Right forelimb (tissue), 1 donor: ENCODE results near the gene HAND1.

Experiments
- DNase-seq: peaks from one replicate; pipeline ENCODE4 v3.0.0-alpha.2; 2018

The HAND1 gene

DNA sequence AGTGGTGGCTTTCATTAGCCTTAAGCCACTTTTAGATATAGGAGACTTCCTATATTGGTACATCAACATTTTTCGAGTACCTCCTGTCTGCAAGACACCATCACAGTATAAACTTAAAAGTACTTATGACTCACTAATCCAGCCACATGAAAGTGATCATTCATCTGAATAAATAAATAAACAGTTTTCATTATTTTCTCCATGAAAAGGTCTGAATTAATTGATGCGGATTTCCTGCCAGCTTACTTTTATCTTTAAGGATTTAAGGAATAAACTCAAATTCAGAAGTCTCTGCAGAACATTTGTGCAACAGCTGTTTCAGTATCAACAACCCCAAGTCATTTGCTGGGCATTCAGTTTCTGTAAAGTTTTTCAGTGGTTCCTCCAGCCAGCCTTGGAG, 28.2 kb downstream of the HAND1 start:
- DNase-seq = no peak

DNA sequence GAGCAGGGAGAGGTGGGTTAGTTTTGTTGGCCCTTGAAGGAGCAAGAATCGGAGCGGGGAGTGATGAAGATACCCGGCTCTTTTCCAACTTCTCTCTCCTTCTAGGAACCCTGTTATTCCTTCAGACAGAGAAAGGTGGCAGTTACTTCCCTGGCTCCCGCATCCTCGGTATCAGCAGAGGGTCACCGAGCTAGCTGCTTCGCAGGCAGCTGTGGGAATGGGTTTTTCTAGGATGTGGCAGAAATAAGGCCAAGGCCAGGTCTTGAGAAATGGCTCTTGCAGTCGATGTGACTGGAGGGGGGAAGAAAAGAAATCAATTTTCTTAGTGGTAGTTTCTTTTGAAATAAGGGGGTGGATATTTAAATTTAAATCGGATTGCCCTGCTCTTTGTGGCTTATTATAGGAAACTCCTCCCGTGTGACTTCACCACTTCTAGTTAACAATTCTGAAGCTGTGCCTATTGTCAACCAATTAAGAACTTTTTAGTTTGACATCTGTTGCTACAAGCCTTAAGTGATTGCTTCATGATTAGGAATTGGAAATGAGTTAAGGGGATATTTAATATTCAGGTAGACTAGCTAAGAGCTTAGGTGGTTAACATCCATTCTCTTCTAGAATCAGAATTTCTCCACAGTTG, 30.8 kb downstream of the HAND1 start:
- no peak for DNase-seq

DNA sequence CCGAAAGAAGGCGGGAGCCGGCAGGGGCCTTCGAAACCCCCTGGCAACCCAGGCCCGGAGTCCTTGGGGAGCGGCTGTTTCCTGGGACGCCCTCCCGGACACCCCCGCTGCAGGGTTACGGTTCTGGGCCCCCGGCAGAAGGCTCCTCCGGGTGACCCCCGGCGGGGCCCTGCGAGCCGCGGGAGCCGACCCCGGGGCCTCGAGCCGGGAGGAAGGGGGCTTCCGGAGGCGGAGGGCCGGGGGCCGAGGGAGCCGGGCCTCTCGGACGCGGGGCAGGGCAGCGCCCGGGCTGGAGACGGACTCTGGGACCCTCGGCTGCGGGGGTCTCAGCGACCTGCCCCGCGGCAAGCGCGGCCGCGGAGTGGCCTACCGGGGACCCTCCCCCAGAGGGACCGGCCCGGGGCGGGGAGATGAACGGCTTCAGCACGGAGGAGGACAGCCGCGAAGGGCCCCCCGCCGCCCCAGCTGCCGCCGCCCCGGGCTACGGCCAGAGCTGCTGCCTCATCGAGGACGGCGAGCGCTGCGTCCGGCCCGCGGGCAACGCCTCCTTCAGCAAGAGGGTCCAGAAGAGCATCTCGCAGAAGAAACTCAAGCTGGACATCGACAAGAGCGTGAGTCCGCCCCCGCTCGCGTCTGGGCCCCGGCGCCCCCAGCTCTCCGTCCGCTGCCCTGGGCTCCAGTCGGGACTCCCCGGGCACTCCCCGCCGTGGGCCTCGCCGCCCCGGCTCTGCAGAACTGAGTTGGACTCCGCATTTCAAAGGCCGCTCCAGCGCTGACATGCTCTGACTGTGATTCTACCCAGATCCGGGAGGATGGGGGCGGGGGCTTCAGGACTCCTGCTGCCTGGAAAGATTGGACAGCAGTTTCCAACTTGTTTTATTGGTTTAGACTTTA, 31.6 kb downstream of the HAND1 start:
- peak; percentile 86 for DNase-seq

DNA sequence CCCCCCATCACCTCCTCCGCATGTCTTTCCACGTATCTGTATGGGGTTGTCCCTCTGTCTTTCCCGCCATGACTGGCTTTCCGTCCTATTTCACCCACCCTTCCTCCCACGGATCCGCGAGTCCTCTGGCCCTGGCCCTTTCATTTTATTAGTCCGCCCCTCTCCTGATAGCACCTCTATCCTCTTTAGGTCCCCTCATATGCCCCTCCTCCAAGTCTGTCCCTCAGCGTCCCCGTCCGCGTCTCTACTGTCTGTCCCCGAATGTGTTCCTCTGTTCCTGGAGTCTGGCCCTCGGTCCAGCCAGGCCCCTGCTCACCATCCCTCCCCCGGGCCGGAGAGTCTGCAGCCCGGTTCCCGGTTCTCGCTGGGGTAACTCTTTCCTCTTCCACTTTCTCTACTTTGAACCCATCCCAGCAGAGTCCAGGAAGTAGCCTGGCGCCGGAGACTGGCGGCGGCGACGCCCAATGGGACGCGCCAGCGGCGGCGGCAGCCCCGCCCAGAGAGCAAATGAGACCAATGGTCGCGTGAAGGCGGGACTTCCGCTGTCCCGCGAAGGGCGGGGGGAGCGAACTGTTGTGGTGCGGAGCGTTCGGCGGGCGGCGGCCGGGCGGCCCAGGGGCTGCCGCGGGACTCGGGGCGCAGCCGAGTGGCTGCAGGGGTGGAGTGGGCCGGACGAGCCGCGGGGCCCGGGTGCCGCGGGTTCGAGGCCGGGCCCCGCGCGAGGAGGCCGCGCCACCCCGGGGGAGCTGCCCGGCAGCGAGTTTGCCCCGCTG, 32.4 kb downstream of the HAND1 start, which contains the start of gene SAP30L:
SAP30L (plus strand) TSS at position 576 of the 773 bp plus-strand sequence. CDS start 608 bp downstream, outside the sequence.
- DNase-seq = peak; percentile 97

DNA sequence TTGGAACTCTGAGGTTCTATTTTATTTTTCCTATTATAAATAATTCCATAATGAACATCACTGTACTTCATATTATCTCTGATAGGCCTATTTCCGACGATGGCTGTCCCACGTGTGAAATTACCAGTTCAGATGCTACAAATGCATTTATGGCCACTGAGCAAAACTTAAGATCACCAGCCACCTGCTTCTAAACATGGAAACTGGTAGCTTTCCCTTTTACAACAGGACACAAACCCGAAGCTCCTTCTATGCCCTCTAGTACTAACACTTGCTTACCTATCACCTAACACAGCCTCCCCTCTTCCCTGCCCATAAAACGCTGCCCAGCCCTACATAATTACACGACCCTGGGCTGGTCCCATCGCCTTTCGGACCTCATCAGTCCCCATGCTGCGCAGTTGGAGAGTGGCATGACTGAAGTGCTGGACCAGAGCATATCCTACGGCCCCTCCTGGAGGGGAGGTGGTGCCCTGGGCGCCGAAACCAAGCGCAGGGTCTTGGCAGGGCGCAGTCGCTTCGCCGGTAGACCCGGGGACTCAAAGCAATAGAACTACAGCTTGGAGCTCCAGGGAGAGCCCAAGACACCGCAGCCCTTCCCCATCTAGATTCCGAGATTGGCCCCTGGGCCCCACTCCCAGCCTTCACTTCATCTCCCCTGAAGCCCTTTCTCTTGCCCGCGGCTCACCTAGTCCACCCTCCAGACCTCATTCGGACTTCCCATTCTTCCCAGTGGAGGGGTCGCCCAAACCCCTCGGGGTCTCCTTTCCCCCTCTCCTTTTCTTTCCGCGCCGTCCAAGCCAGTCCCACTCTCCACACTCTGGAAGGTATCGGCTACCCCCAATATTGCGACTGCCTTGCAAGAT, 33.2 kb downstream of the HAND1 start:
- DNase-seq = no peak

DNA sequence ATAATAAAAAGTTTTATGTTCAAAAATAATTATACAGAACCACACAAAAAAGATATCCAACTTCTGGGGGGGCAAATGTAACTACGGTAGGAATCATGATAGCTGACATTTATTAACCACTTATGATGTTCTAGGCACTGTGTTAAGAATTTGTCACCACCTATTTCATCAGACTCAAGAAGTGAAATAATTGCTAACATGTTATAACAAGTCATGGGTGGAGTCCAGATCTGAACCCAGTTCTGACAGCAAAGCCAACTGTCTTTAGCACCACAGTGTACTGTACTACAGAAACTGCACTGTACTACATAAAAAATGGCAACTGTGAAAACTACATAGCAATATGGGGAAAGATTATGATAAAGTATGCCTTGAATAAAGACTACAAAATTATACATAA, 35.2 kb downstream of the HAND1 start:
- no peak for DNase-seq

DNA sequence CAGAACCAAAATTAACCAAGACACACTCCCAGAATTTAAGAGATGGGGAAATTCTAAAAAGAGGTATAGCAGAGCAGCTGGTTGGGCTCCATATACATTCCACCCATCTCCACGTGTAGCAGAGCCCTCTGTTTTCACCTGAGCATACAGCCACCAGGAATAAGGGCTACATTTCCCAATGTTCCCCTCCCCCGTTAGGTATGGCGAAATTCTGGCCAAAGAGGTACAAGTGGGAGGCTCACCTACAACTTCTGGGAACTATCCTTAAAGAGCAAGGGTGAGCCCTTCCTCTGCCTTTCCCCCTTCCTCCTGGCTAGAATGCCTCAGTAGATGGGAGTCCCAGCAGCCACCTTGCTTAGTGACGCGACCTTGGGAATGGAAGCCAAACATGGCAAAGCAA, 37.5 kb downstream of the HAND1 start:
- DNase-seq = no peak

DNA sequence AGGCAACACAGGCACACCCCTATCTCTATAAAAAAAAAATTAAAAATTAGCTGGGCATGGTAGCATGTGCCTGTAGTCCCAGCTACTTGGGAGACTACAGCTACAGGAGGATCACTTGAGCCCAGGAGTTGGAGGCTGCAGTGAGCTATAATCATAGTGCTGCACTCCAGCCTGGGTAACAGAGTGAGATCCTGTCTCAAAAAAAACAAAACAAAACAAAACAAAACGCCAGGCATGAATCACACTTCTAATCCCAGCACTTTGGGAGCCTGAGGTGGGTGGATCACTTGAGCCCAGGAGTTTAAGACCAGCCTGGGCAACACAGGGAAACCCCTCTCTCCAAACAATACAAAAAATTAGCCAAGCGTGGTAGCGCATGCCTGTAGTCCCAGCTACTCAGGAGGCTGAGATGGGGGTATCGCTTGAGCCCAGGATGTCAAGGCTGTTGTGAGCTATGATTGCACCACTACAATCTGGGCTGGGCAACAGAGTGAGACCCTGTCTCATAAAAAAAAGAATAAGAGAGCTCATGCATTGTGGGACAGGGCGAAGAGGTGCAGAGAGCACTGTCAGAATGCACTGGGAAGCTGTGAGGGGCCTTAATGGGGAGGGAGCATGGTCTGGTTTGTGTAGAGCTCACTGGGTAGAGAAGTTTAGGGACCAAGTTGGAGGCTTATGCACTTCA, 40.6 kb downstream of the HAND1 start:
- no peak for DNase-seq

DNA sequence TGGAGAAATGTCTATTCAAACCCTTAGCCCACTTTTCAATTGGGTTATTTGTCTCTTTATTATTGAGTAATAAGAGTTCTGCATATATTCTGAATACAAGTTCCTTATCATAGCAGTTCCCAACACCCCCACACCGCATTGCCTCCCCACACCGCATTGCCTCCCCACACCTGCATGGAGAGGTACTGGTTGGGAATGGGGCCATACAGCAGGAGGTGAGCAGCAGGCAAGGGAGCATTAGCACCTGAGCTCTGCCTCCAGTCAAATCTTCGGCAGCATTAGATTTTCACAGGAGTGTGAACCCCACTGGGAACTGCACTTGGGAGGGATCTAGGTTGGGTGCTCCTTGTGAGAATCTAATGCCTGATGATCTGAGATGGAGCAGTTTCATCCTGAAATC, 42.8 kb downstream of the HAND1 start:
- no peak for DNase-seq

DNA sequence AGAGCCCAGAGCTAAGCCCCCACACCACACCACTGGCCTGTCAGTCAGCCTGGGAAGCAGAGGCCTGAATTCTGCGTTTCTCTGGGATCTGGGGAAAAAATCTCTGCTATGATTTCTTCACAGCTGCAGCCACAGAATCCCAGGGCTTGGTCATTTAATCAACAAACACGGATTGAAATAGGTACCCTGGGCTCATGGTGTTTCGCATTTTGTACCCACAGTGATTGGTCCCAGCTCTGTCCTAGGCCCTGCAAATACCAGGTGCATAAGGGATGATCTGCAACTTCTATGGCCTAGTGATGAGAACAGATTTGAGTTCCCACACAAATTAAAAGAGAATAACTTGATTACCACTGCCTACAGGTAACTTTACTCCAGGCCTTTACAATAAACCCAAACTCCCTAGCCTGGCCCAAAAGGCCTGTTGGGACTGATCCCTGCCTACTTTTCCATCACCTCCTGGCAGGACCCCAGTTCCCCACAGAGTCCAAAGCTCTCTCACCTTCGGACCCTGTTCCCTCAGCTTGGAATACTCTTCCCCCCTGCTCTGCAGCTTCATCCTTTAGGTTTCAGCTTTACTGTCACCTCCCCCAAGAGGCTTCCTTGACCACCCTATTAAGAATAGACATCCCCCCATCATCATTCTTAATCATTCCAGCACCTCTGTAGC, 46.9 kb downstream of the HAND1 start:
- no peak for DNase-seq

DNA sequence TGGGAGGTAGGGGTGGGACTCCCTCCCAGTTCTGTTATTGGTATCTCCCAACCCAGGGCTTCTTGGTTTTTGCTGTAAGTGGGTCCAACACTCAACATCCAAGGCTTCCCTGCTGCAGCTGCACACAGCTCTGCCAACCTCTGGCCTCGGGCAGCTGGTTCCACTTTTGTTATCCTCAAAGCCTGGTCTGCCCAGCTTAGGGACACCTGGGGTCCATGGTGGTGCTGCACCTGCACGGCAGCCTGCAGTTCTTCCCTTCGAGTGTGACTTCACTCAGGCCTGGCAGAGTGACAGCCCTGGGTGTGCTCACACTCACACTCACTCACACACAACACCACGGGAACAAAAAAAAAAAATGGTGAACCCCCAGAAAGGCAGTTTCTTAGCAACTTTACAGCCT, 47.6 kb downstream of the HAND1 start:
- no peak for DNase-seq

DNA sequence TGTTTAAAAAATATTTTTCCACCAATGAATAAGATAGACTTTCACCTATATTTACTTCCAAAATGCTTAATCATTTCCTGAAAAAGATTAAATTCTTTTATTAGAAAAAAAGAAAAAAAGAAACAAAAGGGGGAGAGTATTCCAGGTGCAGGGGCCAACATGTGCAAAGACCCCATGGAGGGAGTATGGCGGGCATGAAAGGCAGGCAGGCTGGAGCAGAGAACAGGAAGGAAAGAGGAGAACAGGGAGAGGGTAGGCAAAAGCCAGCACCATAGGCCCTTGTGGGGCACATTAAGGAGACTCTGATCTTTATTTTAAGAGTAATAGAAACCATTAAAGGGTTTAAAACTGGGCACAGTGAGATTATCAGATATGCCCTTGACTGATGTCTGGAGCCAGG, 48.7 kb downstream of the HAND1 start:
- no peak for DNase-seq

DNA sequence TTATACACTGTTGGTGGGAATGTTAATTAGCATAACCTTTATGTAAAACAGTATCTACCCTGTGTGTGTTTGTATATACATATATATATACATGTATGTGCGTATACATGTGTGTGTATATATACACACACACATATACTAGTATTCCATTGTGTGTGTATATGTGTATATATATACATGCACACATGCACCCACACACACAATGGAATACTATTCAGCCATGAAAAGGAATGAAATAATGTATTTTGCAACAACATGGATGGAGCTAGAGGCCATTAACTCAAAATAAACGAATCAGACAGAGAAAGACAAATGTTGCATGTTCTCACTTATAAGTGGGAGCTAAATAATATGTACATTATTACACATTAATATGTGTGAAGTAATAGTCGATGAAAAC, 49.8 kb downstream of the HAND1 start:
- no peak for DNase-seq
